GM21515 (cell line): Measurements from ENCODE around the gene ASTE1.
A peak's percentile ranks its signal among the peaks of the same experiment; 100 is the strongest.
"Not testable (repeated sequence)": the region's sequence is repeated elsewhere in the genome, so short reads cannot be mapped to it uniquely, and the experiment has no call there.

ENCODE experiments used
- ATAC-seq: cut with Tn5 transposase; IDR thresholded peaks from one replicate; pipeline ENCODE4 v1.9.1; 2021; ENCODE audit not compliant: unreplicated experiment

Gene ASTE1

GRCh38 chr3:131026321-131027151 lies at the start of gene ASTE1, which contains the start of gene NEK11:
TSS of gene ASTE1 (minus strand) at chr3:131026825. CDS start at chr3:131025306, 1,519 bp downstream.
TSS of gene NEK11 (plus strand) at chr3:131026877. CDS start at chr3:131029709, 2,832 bp downstream.
- ATAC-seq: peak; percentile 99

- peak; percentile 69 for ATAC-seq
These were observed 49.2 kb upstream of the ASTE1 start for GRCh38 chr3:131075632-131076328.

GRCh38 chr3:131072845-131073244 lies 46.2 kb upstream of the ASTE1 start:
- ATAC-seq: no peak

GRCh38 chr3:131072099-131072559 lies 45.5 kb upstream of the ASTE1 start:
- ATAC-seq: no peak

GRCh38 chr3:131067983-131068382 lies 41.4 kb upstream of the ASTE1 start:
- no peak for ATAC-seq

GRCh38 chr3:131053043-131053859 lies 26.6 kb upstream of the ASTE1 start:
- ATAC-seq: no peak

GRCh38 chr3:131050001-131050400 lies 23.4 kb upstream of the ASTE1 start:
- ATAC-seq: no peak

- no peak for ATAC-seq
These were observed 21.4 kb upstream of the ASTE1 start for GRCh38 chr3:131048030-131048429.

GRCh38 chr3:131047582-131047981 lies 21.0 kb upstream of the ASTE1 start:
- no peak for ATAC-seq

GRCh38 chr3:131042271-131042985 lies 15.8 kb upstream of the ASTE1 start:
- ATAC-seq: not testable (repeated sequence)

- ATAC-seq: no peak
These were observed 11.7 kb upstream of the ASTE1 start for GRCh38 chr3:131038326-131038725.

GRCh38 chr3:131036986-131037385 lies 10.4 kb upstream of the ASTE1 start:
- ATAC-seq: no peak

- no peak for ATAC-seq
These were observed 9.7 kb upstream of the ASTE1 start for GRCh38 chr3:131036200-131036816.

- peak; percentile 64 for ATAC-seq
These were observed 7.0 kb upstream of the ASTE1 start for GRCh38 chr3:131033480-131034080.

- ATAC-seq: no peak
These were observed 5.0 kb upstream of the ASTE1 start for GRCh38 chr3:131031660-131032059.

GRCh38 chr3:131028844-131029243 lies 2.2 kb upstream of the ASTE1 start:
- no peak for ATAC-seq

GRCh38 chr3:131025539-131025938 lies 1.1 kb downstream of the ASTE1 start:
- ATAC-seq: no peak

GRCh38 chr3:131020122-131020693 lies 6.4 kb downstream of the ASTE1 start:
- ATAC-seq: no peak

- no peak for ATAC-seq
These were observed 7.7 kb downstream of the ASTE1 start for GRCh38 chr3:131018970-131019369.
